Motor neuron (in vitro differentiated cells): ENCODE measurements around the gene CHI3L2. TPM values are rescaled to one million over a fixed set of nuclear protein-coding genes. Genes with fewer than 3 reads are reported as not detected.

Source experiments
- ATAC-seq, 8 experiments: fragments of 200-7000 bp; cut with Tn5 transposase; replicated peaks in 6 of 8; 2 replicates each; pipeline ENCODE4 v1.8.0; 2021; ENCODE audit warnings: mild to moderate bottlenecking in 8 of 8, moderate library complexity in 8 of 8
- H3K27ac ChIP-seq, 2 donors: fragments of 250-450 bp; sonication (Bioruptor Pico); 2 replicates each; pipeline ENCODE4 v1.9.0; 2021; ENCODE audit warnings: antibody characterized with exemption in 2 of 2, mild to moderate bottlenecking in 2 of 2, moderate library complexity in 1 of 2
- H3K4me1 ChIP-seq, 2 donors: fragments of 250-450 bp; sonication (Bioruptor Pico); replicated peaks in 1 of 2; 2 replicates each; pipeline ENCODE4 v1.6.1; 2021; ENCODE audit warnings: antibody characterized with exemption in 2 of 2, mild to moderate bottlenecking in 2 of 2, moderate library complexity in 1 of 2
- H3K4me3 ChIP-seq, 5 donors: fragments of 250-450 bp; sonication (Bioruptor Pico); 2 replicates each; pipeline ENCODE4 v1.9.0; 2021; ENCODE audit warnings: antibody characterized with exemption in 5 of 5, mild to moderate bottlenecking in 5 of 5, moderate library complexity in 4 of 5
- WGBS, 10 experiments: fragments of 450-650 bp; shearing (Covaris generic); methylation state at CpG; one replicate each; pipeline ENCODE4 v1.0.0; 2022; 5-methylcytosine and 5-hydroxymethylcytosine counted together
- in situ Hi-C, 9 experiments: fragments of 400-800 bp; cut with MboI; loops; one replicate each; pipeline ENCODE4 v1.15.0; 2021; ENCODE audit warnings: low sequenced_read_pairs in 9 of 9, low pct_unique_long_range_greater_than_20kb in 2 of 9; ENCODE audit not compliant: unreplicated experiment in 9 of 9
- total RNA-seq, 8 experiments: library from RNA; unstranded; fragments of 300-600 nt; gene quantifications; 2 replicates each; pipeline versions ENCODE4 v1.2.3 to v1.2.4, GENCODE V29; 2022

Gene CHI3L2
- total RNA-seq, 8 experiments from 2014 or later, result 0.08 to 3.1 (median 0.88) TPM; not detected in 2

GRCh38 chr1:111196213-111196612, 31.3 kb upstream of the CHI3L2 start:
- in situ Hi-C loops, result no loop called here
- no peak for ATAC-seq
- H3K27ac ChIP-seq, result no peak overlapping the region
- WGBS, 10 experiments, result 50 to 100% (median 80%) methylated on average over 1 to 2 of the region's 2 CpGs; no CpG with 5 or more reads in 4 of the 10 experiments
- H3K4me3 ChIP-seq, result no peak overlapping the region
- no peaks in the 10 kb centered on the region for H3K4me1 ChIP-seq

GRCh38 chr1:111197598-111198284, 29.8 kb upstream of the CHI3L2 start:
- H3K4me3 ChIP-seq, result no peak overlapping the region
- in situ Hi-C loops, result no loop called here
- 31 to 69% (median 57%) methylated on average over 3 to 4 of the region's 6 CpGs; no CpG with 5 or more reads in 4 of the 10 experiments for WGBS, 10 experiments
- H3K4me1 ChIP-seq, result no peaks in the 10 kb centered on the region
- ATAC-seq, result peak in 1 of 8 experiments; percentile 65
- no peak overlapping the region for H3K27ac ChIP-seq

GRCh38 chr1:111198836-111199235, 28.7 kb upstream of the CHI3L2 start:
- H3K4me3 ChIP-seq, result no peak overlapping the region
- no peaks in the 10 kb centered on the region for H3K4me1 ChIP-seq
- WGBS, 10 experiments, result 67 to 100% (median 72%) methylated on average over 1 to 4 of the region's 5 CpGs; no CpG with 5 or more reads in 3 of the 10 experiments
- in situ Hi-C loops, result no loop called here
- ATAC-seq, result no peak
- no peak overlapping the region for H3K27ac ChIP-seq

GRCh38 chr1:111199329-111199728, 28.2 kb upstream of the CHI3L2 start:
- in situ Hi-C loops, result no loop called here
- 80 to 92% methylated on average over 1 to 2 of the region's 3 CpGs; no CpG with 5 or more reads in 8 of the 10 experiments for WGBS, 10 experiments
- Histone ChIP-seq H3K27ac (no peak overlapping the region), H3K4me3 (no peak overlapping the region), H3K4me1 (no peaks in the 10 kb centered on the region)
- ATAC-seq, result no peak

- in situ Hi-C loops, result loop anchor here in 4 of 9 experiments (25.0 kb wide), 3 partner anchors 212 to 587 kb away; partner anchors contain the start of gene DDX20 (in 2 of the 4)
- Histone ChIP-seq H3K4me3 (no peak within 1 kb of the TSS), H3K27ac (no peak within 1 kb of the TSS), H3K4me1 (no peaks in the 10 kb centered on the region)
- no peak for ATAC-seq
- WGBS, 10 experiments, result 33 to 100% (median 88%) methylated on average over 1 to 11 of the region's 17 CpGs; no CpG with 5 or more reads in 2 of the 10 experiments
Observed at GRCh38 chr1:111199881-111200801, 27.4 kb upstream of the CHI3L2 start, which contains the start of gene DENND2D. TSS of gene DENND2D (minus strand) at chr1:111200646. CDS start at chr1:111200459, 187 bp downstream.

- 20 to 100% (median 76%) methylated on average over 1 to 3 of the region's 3 CpGs; no CpG with 5 or more reads in 2 of the 10 experiments for WGBS, 10 experiments
- in situ Hi-C loops, result loop anchor here in 4 of 9 experiments (25.0 kb wide), 3 partner anchors 212 to 587 kb away; partner anchors contain the start of gene DDX20 (in 2 of the 4)
- no peaks in the 10 kb centered on the region for H3K4me1 ChIP-seq
- no peak overlapping the region for H3K27ac ChIP-seq
- H3K4me3 ChIP-seq, result no peak overlapping the region
- no peak for ATAC-seq
Observed at GRCh38 chr1:111200802-111201161, 26.7 kb upstream of the CHI3L2 start.

GRCh38 chr1:111201275-111202090, 26.0 kb upstream of the CHI3L2 start:
- in situ Hi-C loops, result loop anchor here in 4 of 9 experiments (25.0 kb wide), 3 partner anchors 211 to 586 kb away; partner anchors contain the start of gene DDX20 (in 2 of the 4)
- Histone ChIP-seq H3K4me1 (no peaks in the 10 kb centered on the region), H3K4me3 (no peak overlapping the region), H3K27ac (no peak overlapping the region)
- ATAC-seq, result peak in 1 of 8 experiments; percentile 5
- 18 to 100% (median 80%) methylated on average over 1 to 5 of the region's 5 CpGs; no CpG with 5 or more reads in 1 of the 10 experiments for WGBS, 10 experiments

GRCh38 chr1:111202366-111202706, 25.2 kb upstream of the CHI3L2 start:
- no peak for ATAC-seq
- no peak overlapping the region for H3K4me3 ChIP-seq
- H3K27ac ChIP-seq, result no peak overlapping the region
- 90 to 100% (median 100%) methylated on average over 1 of the region's 1 CpG; no CpG with 5 or more reads in 2 of the 10 experiments for WGBS, 10 experiments
- in situ Hi-C loops, result loop anchor here in 4 of 9 experiments (25.0 kb wide), 3 partner anchors 210 to 585 kb away; partner anchors contain the start of gene DDX20 (in 2 of the 4)
- no peaks in the 10 kb centered on the region for H3K4me1 ChIP-seq

GRCh38 chr1:111202707-111203623, 24.5 kb upstream of the CHI3L2 start:
- ATAC-seq, result peak in 1 of 8 experiments; percentile 27
- WGBS, 10 experiments, result 63 to 100% (median 89%) methylated on average over 1 to 4 of the region's 4 CpGs; no CpG with 5 or more reads in 2 of the 10 experiments
- Histone ChIP-seq H3K4me3 (no peak overlapping the region), H3K4me1 (no peaks in the 10 kb centered on the region), H3K27ac (no peak overlapping the region)
- in situ Hi-C loops, result loop anchor here in 4 of 9 experiments (25.0 kb wide), 3 partner anchors 209 to 584 kb away; partner anchors contain the start of gene DDX20 (in 2 of the 4)

- 25 to 87% (median 82%) methylated on average over 2 to 6 of the region's 41 CpGs; no CpG with 5 or more reads in 6 of the 10 experiments for WGBS, 10 experiments
- H3K27ac ChIP-seq, result no peak overlapping the region
- H3K4me1 ChIP-seq, result no peaks in the 10 kb centered on the region
- ATAC-seq, result peak in 6 of 8 experiments; percentile 48 to 71 (median 60)
- in situ Hi-C loops, result loop anchor here in 4 of 9 experiments (25.0 kb wide), 3 partner anchors 209 to 584 kb away; partner anchors contain the start of gene DDX20 (in 2 of the 4)
- peak overlapping the region; percentile 10 to 32 (median 26) for H3K4me3 ChIP-seq
Observed at GRCh38 chr1:111203681-111204200, 23.8 kb upstream of the CHI3L2 start.
